ENCODE data around the gene PRAF2. TPM values are rescaled to one million over a fixed set of nuclear protein-coding genes. Genes with fewer than 3 reads are reported as not detected.
A peak's percentile ranks its signal among the peaks of the same experiment; 100 is the strongest.

PRAF2 gene
- polyA plus RNA-seq, 3 donors from 2014 or later: 27.7 to 66.4 (median 36.3) TPM

- Mint-ChIP-seq H3K4me1 (peaks cover 0 to 9% of the 10 kb centered on the region in 2 donors), H3K36me3 (no peaks in the 10 kb centered on the region), H3K9me3 (no peaks in the 10 kb centered on the region), H3K27ac (peak overlapping the region in 2 of 6 donors; percentile 64 to 80), H3K4me3 (peak overlapping the region; percentile 48 to 91 (median 87)), H3K27me3 (ENCODE audit: low read depth in 3 of 3) (peaks cover 0 to 16% (median 5%) of the 10 kb centered on the region in 3 donors)
- no peak for DNase-seq
Measured at GRCh38 chrX:49101629-49101984, 27.8 kb upstream of the PRAF2 start.

- Mint-ChIP-seq H3K27me3 (ENCODE audit: low read depth in 3 of 3) (peaks cover 0 to 16% (median 5%) of the 10 kb centered on the region in 3 donors), H3K27ac (peak overlapping the region; percentile 80 to 94 (median 93)), H3K4me3 (peak overlapping the region; percentile 85 to 91 (median 89)), H3K36me3 (no peaks in the 10 kb centered on the region), H3K4me1 (peaks cover 0 to 9% of the 10 kb centered on the region in 2 donors), H3K9me3 (no peaks in the 10 kb centered on the region)
- peak; percentile 90 to 92 (median 91) for DNase-seq
Measured at GRCh38 chrX:49100704-49101628, 27.2 kb upstream of the PRAF2 start.

- Mint-ChIP-seq H3K9me3 (no peaks in the 10 kb centered on the region), H3K27me3 (ENCODE audit: low read depth in 3 of 3) (peaks cover 0 to 10% (median 5%) of the 10 kb centered on the region in 3 donors), H3K27ac (no peak overlapping the region), H3K4me3 (no peak overlapping the region), H3K4me1 (peaks cover 0 to 7% of the 10 kb centered on the region in 2 donors), H3K36me3 (no peaks in the 10 kb centered on the region)
- DNase-seq: no peak
Measured at GRCh38 chrX:49096419-49096818, 22.6 kb upstream of the PRAF2 start.

DNA sequence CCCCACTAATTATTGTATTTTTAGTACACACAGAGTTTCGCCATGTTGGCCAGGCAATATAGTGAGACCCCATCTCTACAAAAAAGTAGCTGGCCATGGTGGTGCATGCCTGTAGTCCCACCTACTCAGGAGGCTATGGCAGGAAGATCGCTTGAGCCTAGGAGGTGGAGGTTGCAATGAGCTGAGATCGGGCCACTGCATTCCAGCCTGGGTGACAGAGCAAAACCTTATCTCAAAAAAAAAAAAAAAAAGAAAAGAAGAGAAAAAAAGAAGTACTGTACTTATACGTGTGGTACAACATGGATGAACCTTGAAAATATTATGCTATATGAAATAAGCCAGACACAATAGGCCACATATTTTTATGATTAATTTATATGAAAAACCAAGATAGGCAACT, 15.8 kb upstream of the PRAF2 start:
- H3K4me1 Mint-ChIP-seq: no peaks in the 10 kb centered on the region
- H3K27ac Mint-ChIP-seq: no peak overlapping the region
- H3K9me3 Mint-ChIP-seq: no peaks in the 10 kb centered on the region
- no peaks in the 10 kb centered on the region for H3K36me3 Mint-ChIP-seq
- DNase-seq: no peak
- H3K27me3 Mint-ChIP-seq (ENCODE audit: low read depth in 3 of 3): peaks cover 0 to 2% (median 1%) of the 10 kb centered on the region in 3 donors
- no peak overlapping the region for H3K4me3 Mint-ChIP-seq

DNA sequence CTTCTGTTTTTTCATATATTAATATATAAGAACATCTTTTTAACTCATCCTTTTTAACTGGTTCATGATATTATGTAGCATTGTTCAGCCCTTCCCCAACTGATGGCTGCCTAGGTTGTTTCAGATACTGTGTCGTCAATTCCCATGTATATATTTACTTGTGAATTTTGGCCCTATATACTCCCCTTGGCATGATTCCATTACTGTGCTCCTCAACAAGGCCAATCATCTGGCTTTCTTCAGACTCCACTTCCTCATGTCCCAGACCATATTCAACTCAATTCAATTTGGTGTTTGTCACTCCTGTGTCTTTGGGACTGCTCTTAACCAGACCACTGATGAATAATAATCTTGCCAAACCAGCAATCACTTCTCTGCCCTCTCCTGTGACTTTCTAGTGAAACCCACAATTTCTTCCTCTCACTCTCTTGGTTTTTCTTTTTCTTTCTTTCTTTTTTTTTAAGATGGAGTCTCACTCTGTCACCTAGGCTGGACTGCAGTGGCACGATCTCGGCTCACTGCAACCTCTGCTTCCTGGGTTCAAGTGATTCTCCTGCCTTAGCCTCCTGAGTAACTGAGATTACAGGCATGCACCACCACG, 8.6 kb upstream of the PRAF2 start:
- Mint-ChIP-seq H3K27ac (peak overlapping the region in 2 of 6 donors; percentile 10 to 46), H3K9me3 (no peaks in the 10 kb centered on the region), H3K27me3 (ENCODE audit: low read depth in 3 of 3) (peaks cover 0 to 12% (median 3%) of the 10 kb centered on the region in 3 donors), H3K4me1 (peaks cover 7 to 12% of the 10 kb centered on the region in 2 donors), H3K36me3 (no peaks in the 10 kb centered on the region), H3K4me3 (peak overlapping the region in 3 of 5 donors; percentile 3 to 31 (median 23))
- no peak for DNase-seq

GRCh38 chrX:49079489-49080428, 6.0 kb upstream of the PRAF2 start, which contains the start of gene WDR45:
Gene WDR45, minus strand, starts transcription at chrX:49079887. Its CDS starts 1,792 bp downstream, at chrX:49078095.
- H3K4me1 Mint-ChIP-seq: peaks cover 7 to 12% of the 10 kb centered on the region in 2 donors
- H3K4me3 Mint-ChIP-seq: peak within 1 kb of the TSS; percentile 87 to 94 (median 89)
- H3K27me3 Mint-ChIP-seq (ENCODE audit: low read depth in 3 of 3): peaks cover 0 to 12% (median 3%) of the 10 kb centered on the region in 3 donors
- no peaks in the 10 kb centered on the region for H3K36me3 Mint-ChIP-seq
- H3K9me3 Mint-ChIP-seq: no peaks in the 10 kb centered on the region
- peak; percentile 75 to 79 (median 78) for DNase-seq
- peak within 1 kb of the TSS; percentile 95 to 98 (median 98) for H3K27ac Mint-ChIP-seq

DNA sequence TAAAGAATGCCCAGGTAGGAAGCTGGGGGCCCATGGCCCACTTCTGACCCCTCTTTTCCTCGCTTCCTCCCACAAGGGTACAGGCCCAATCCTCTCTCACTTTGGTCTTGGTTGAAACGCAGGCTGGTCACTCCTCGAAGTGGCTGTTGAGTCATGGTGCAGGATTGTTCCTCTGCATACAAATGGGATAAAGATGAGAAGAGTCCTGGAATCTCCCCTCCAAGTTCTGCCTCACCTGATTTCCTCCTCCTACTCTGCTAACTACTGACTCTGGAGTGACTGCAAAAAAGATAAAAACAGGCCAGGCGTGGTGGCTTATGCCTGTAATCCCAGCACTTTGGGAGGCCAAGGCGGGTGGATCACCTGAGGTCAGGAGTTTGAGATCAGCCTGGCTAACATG, 4.1 kb upstream of the PRAF2 start:
- Mint-ChIP-seq H3K27me3 (ENCODE audit: low read depth in 3 of 3) (peaks cover 4 to 17% (median 9%) of the 10 kb centered on the region in 3 donors), H3K27ac (peak overlapping the region in 5 of 6 donors; percentile 13 to 98 (median 34)), H3K36me3 (no peaks in the 10 kb centered on the region), H3K4me3 (no peak overlapping the region), H3K9me3 (no peaks in the 10 kb centered on the region), H3K4me1 (peaks cover 12 to 18% of the 10 kb centered on the region in 2 donors)
- no peak for DNase-seq

DNA sequence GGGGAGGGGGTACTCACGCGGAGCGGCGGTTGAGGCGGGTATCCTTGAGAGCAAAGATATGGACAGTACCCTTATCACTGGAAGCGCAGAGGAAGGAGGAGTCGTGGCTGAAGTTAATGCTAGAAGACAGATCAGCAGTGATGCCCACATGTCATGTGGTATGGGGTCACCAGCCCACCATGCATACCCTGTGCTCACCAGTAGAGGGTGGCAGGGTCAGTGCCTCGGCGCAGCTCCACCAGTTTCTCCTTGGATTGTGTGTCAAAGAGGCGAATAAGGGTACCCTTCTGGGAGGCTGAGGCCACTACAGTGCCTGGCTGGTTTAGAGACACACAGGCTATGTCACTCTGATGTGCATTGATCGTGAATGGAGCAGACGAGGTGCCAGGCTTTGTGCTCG, 1.5 kb upstream of the PRAF2 start:
- Mint-ChIP-seq H3K36me3 (no peaks in the 10 kb centered on the region), H3K27ac (peak overlapping the region in 2 of 6 donors; percentile 45 to 97), H3K4me1 (peaks cover 12 to 25% of the 10 kb centered on the region in 2 donors), H3K27me3 (ENCODE audit: low read depth in 3 of 3) (peaks cover 4 to 16% (median 7%) of the 10 kb centered on the region in 3 donors), H3K9me3 (no peaks in the 10 kb centered on the region), H3K4me3 (no peak overlapping the region)
- DNase-seq: no peak

DNA sequence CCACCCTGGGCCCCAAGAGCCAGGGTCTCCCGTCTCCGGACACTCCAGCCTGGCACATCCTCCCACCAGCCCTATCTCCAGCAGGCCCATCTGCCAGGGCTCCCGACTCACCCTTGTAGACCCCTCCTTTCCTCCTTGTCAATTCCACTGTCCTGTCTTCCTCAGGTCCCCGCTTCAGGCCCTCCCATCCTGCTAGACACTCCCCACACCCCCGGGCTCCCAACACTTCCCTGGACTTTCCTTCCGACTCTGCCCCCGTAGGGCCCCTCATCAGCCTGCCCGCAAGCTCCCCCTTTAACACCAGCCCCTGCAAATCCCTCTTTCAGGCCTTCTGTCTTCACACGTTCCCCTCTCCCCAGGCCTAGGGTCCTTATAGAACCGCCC, 1.1 kb downstream of the PRAF2 start:
- peak overlapping the region in 5 of 6 donors; percentile 87 to 97 (median 93) for H3K27ac Mint-ChIP-seq
- DNase-seq: no peak
- H3K9me3 Mint-ChIP-seq: no peaks in the 10 kb centered on the region
- H3K36me3 Mint-ChIP-seq: no peaks in the 10 kb centered on the region
- peak overlapping the region; percentile 77 to 85 (median 82) for H3K4me3 Mint-ChIP-seq
- peaks cover 0 to 17% of the 10 kb centered on the region in 2 donors for H3K4me1 Mint-ChIP-seq
- H3K27me3 Mint-ChIP-seq (ENCODE audit: low read depth in 3 of 3): peaks cover 4 to 6% (median 5%) of the 10 kb centered on the region in 3 donors

GRCh38 chrX:49071877-49072711, 1.7 kb downstream of the PRAF2 start:
- Mint-ChIP-seq H3K36me3 (no peaks in the 10 kb centered on the region), H3K9me3 (no peaks in the 10 kb centered on the region), H3K27ac (peak overlapping the region in 5 of 6 donors; percentile 31 to 46 (median 40)), H3K4me1 (peaks cover 0 to 17% of the 10 kb centered on the region in 2 donors), H3K27me3 (ENCODE audit: low read depth in 3 of 3) (peaks cover 4 to 6% (median 5%) of the 10 kb centered on the region in 3 donors), H3K4me3 (peak overlapping the region in 4 of 5 donors; percentile 30 to 81 (median 33))
- DNase-seq: no peak

DNA sequence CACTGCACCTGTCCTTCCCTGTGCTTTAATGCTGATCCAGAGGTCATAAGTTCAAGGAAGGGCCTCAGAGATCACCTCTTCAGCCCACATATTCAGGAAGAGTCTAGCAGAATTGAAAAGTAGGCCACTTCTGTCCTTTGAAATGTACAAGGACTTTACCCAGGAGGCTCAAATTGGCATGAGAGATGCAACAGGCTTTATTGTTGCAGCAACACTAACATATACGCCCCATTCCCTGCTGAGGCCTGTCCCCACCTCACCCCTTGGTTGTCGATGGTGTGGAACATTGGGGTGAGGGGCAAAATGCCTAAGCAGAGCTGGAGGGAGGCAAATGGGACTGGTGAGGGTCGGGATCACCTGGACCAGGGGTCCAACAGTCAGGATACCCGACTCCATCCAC, 2.8 kb downstream of the PRAF2 start:
- no peak for DNase-seq
- Mint-ChIP-seq H3K27ac (peak overlapping the region in 2 of 6 donors; percentile 40 to 41), H3K9me3 (no peaks in the 10 kb centered on the region), H3K27me3 (ENCODE audit: low read depth in 3 of 3) (peaks cover 5 to 6% (median 6%) of the 10 kb centered on the region in 3 donors), H3K36me3 (no peaks in the 10 kb centered on the region), H3K4me3 (peak overlapping the region in 1 of 5 donors; percentile 18), H3K4me1 (peaks cover 0 to 17% of the 10 kb centered on the region in 2 donors)

GRCh38 chrX:49069038-49069437, 4.8 kb downstream of the PRAF2 start:
- Mint-ChIP-seq H3K27me3 (ENCODE audit: low read depth in 3 of 3) (peaks cover 5 to 8% (median 6%) of the 10 kb centered on the region in 3 donors), H3K4me1 (peaks cover 0 to 16% of the 10 kb centered on the region in 2 donors), H3K9me3 (no peaks in the 10 kb centered on the region), H3K4me3 (no peak overlapping the region), H3K27ac (no peak overlapping the region), H3K36me3 (no peaks in the 10 kb centered on the region)
- DNase-seq: no peak

Measured in immature natural killer cell (primary cell).